ENCODE measurements around the gene SBF2.
"Not testable (repeated sequence)": the region's sequence is repeated elsewhere in the genome, so short reads cannot be mapped to it uniquely, and the experiment has no call there.

The SBF2 gene

DNA sequence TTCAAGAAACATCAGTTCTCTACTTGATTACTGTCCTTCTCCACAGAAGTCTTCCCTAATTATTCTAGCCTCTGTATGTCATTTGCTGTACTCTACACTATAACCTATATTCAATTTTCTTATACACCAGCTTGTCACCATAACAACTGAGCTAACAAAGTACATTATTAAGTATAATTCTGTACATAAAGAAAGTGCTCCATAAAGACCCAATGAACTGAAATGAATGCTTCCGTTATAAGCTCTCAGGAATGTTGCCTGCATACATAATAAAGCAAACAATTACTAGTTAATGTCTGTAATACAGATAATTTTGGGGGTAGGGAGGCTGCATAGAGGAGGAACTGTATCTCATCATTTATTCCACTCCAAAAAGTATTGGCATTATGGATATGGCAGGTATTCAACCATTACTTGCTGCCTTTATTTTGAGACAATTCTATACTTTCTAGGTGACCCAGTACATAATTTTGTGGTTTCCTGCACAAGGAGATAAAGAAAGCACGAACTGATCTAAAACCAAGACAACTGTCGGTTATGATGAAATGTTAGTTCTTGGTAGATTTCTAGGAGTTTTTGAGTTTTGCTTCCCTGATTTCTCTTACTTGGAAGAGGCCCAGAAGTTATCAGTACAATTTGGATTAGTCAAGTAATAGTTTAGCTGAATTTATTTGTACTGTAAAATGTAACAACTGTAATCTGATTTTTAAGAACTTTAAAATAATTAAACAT is 202.5 kb downstream of the SBF2 start:
- Histone ChIP-seq H3K79me1 (replicated peaks; ENCODE audit: low read length, poor library complexity, severe bottlenecking) (peaks cover 4% of the 10 kb centered on the region), H2AK5ac (ENCODE audit: low read length, severe bottlenecking) (no peak overlapping the region), H3K14ac (ENCODE audit: low read length in 2 of 2) (no peak overlapping the region), H3K4me2 (ENCODE audit: low read length, poor library complexity, severe bottlenecking) (no peak overlapping the region), H2BK15ac (ENCODE audit: low read depth, poor library complexity, severe bottlenecking) (no peak overlapping the region), H3K4me1 (ENCODE audit: control insufficient read depth, insufficient read depth, low read depth, low read length) (peaks cover 1% of the 10 kb centered on the region), H3K27ac (ENCODE audit: low read length, poor library complexity, severe bottlenecking) (no peak overlapping the region), H2BK120ac (ENCODE audit: low read depth, low read length) (no peak overlapping the region), H2BK5ac (ENCODE audit: low read depth, low read length, poor library complexity, severe bottlenecking) (no peak overlapping the region), H3K18ac (ENCODE audit: low read depth in 1 of 2, low read length in 2 of 2) (no peak overlapping the region), H3K9me3 (ENCODE audit: control insufficient read depth, low read length) (no peaks in the 10 kb centered on the region), H3K4me3 (ENCODE audit: insufficient read depth in 1 of 2, low read depth in 1 of 2, low read length in 2 of 2) (no peak overlapping the region), H3K9ac (ENCODE audit: low read length) (no peak overlapping the region), H4K8ac (ENCODE audit: low read length) (no peak overlapping the region), H3K36me3 (ENCODE audit: control insufficient read depth in 1 of 2, insufficient read depth in 2 of 2, low read depth in 1 of 2, low read length in 2 of 2) (no peaks in the 10 kb centered on the region), H3K27me3 (ENCODE audit: control insufficient read depth in 1 of 2, insufficient read depth in 1 of 2, low read length in 2 of 2) (no peaks in the 10 kb centered on the region), H4K91ac (ENCODE audit: low read length) (no peak overlapping the region), H2AFZ (ENCODE audit: low read depth, low read length) (no peak overlapping the region), H2BK12ac (ENCODE audit: low read length in 2 of 2) (no peak overlapping the region), H3K4ac (ENCODE audit: low read depth in 1 of 2, low read length in 2 of 2) (no peak overlapping the region), H3K23ac (ENCODE audit: low read length in 2 of 2) (no peak overlapping the region)
- 69% methylated on average over 2 of the region's 3 CpGs for WGBS
- no peak for DNase-seq

DNA sequence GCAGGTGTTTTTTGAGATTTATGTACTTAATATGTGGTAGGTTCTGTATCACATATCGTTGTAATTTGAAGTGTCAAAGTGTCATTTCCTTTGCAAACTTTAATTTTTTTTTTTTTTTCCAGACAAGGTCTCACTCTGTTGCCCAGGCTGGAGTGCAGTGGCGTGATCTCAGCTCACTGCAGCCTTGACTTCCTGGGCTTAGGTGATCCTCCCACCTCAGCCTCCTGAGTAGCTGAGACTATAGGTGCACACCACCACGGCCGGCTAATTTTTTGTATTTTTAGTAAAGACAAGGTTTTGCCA is 206.1 kb downstream of the SBF2 start:
- H3K9me3 ChIP-seq (ENCODE audit: control insufficient read depth, low read length): peaks cover 12% of the 10 kb centered on the region
- not testable (repeated sequence) for H2BK15ac ChIP-seq (ENCODE audit: low read depth, poor library complexity, severe bottlenecking); H2AK5ac ChIP-seq (ENCODE audit: low read length, severe bottlenecking); H3K4me1 ChIP-seq (ENCODE audit: control insufficient read depth, insufficient read depth, low read depth, low read length); H4K8ac ChIP-seq (ENCODE audit: low read length); DNase-seq; H2BK12ac ChIP-seq (ENCODE audit: low read length in 2 of 2); H3K27ac ChIP-seq (ENCODE audit: low read length, poor library complexity, severe bottlenecking); H2AFZ ChIP-seq (ENCODE audit: low read depth, low read length); H3K36me3 ChIP-seq (ENCODE audit: control insufficient read depth in 1 of 2, insufficient read depth in 2 of 2, low read depth in 1 of 2, low read length in 2 of 2); H4K91ac ChIP-seq (ENCODE audit: low read length); H2BK5ac ChIP-seq (ENCODE audit: low read depth, low read length, poor library complexity, severe bottlenecking); H3K14ac ChIP-seq (ENCODE audit: low read length in 2 of 2); H3K23ac ChIP-seq (ENCODE audit: low read length in 2 of 2); H3K4ac ChIP-seq (ENCODE audit: low read depth in 1 of 2, low read length in 2 of 2); H3K4me2 ChIP-seq (ENCODE audit: low read length, poor library complexity, severe bottlenecking); H3K18ac ChIP-seq (ENCODE audit: low read depth in 1 of 2, low read length in 2 of 2); H3K27me3 ChIP-seq (ENCODE audit: control insufficient read depth in 1 of 2, insufficient read depth in 1 of 2, low read length in 2 of 2); H3K79me1 ChIP-seq (replicated peaks; ENCODE audit: low read length, poor library complexity, severe bottlenecking); H3K9ac ChIP-seq (ENCODE audit: low read length); H3K4me3 ChIP-seq (ENCODE audit: insufficient read depth in 1 of 2, low read depth in 1 of 2, low read length in 2 of 2)
- peak overlapping the region; percentile 92 for H2BK120ac ChIP-seq (ENCODE audit: low read depth, low read length)
- WGBS: 74% methylated on average over 4 of the region's 4 CpGs

GRCh38 chr11:10087186-10087922 is 206.7 kb downstream of the SBF2 start:
- Histone ChIP-seq H2BK120ac (ENCODE audit: low read depth, low read length) (no peak overlapping the region), H3K9me3 (ENCODE audit: control insufficient read depth, low read length) (peaks cover 16% of the 10 kb centered on the region), H4K91ac (ENCODE audit: low read length) (no peak overlapping the region), H3K79me1 (replicated peaks; ENCODE audit: low read length, poor library complexity, severe bottlenecking) (peaks cover 6% of the 10 kb centered on the region), H3K4me1 (ENCODE audit: control insufficient read depth, insufficient read depth, low read depth, low read length) (no peaks in the 10 kb centered on the region), H2BK15ac (ENCODE audit: low read depth, poor library complexity, severe bottlenecking) (no peak overlapping the region), H3K4me2 (ENCODE audit: low read length, poor library complexity, severe bottlenecking) (no peak overlapping the region), H2AFZ (ENCODE audit: low read depth, low read length) (no peak overlapping the region), H3K23ac (ENCODE audit: low read length in 2 of 2) (no peak overlapping the region), H3K27ac (ENCODE audit: low read length, poor library complexity, severe bottlenecking) (no peak overlapping the region), H3K36me3 (ENCODE audit: control insufficient read depth in 1 of 2, insufficient read depth in 2 of 2, low read depth in 1 of 2, low read length in 2 of 2) (no peaks in the 10 kb centered on the region), H2BK12ac (ENCODE audit: low read length in 2 of 2) (no peak overlapping the region), H3K18ac (ENCODE audit: low read depth in 1 of 2, low read length in 2 of 2) (no peak overlapping the region), H3K27me3 (ENCODE audit: control insufficient read depth in 1 of 2, insufficient read depth in 1 of 2, low read length in 2 of 2) (no peaks in the 10 kb centered on the region), H2BK5ac (ENCODE audit: low read depth, low read length, poor library complexity, severe bottlenecking) (no peak overlapping the region), H3K4me3 (ENCODE audit: insufficient read depth in 1 of 2, low read depth in 1 of 2, low read length in 2 of 2) (no peak overlapping the region), H3K4ac (ENCODE audit: low read depth in 1 of 2, low read length in 2 of 2) (no peak overlapping the region), H3K9ac (ENCODE audit: low read length) (no peak overlapping the region), H2AK5ac (ENCODE audit: low read length, severe bottlenecking) (no peak overlapping the region), H4K8ac (ENCODE audit: low read length) (no peak overlapping the region), H3K14ac (ENCODE audit: low read length in 2 of 2) (no peak overlapping the region)
- WGBS: no CpG with 5 or more reads among the region's 1 CpG
- DNase-seq: peak; percentile 72

DNA sequence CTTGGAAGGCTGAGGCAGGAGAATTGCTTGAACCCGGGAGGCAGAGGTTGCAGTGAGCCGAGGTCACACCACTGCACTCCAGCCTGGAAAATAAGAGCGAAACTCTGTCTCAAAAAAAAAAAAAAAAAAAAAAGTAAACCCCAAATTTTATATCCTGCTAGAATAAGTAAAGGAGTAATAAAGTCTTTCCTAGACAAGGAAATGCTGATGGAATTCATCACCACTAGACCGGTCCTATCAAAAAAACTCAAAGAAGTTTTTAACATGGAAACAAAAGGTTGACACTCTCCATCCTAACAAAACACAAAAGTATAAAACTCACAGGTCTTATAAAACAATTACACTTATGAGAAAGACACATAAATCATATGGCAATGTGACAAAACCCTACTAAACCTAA is 213.9 kb downstream of the SBF2 start:
- Histone ChIP-seq H3K23ac (ENCODE audit: low read length in 2 of 2) (no peak overlapping the region), H3K9me3 (ENCODE audit: control insufficient read depth, low read length) (peaks cover 52% of the 10 kb centered on the region), H2BK5ac (ENCODE audit: low read depth, low read length, poor library complexity, severe bottlenecking) (no peak overlapping the region), H2BK120ac (ENCODE audit: low read depth, low read length) (no peak overlapping the region), H3K14ac (ENCODE audit: low read length in 2 of 2) (no peak overlapping the region), H3K18ac (ENCODE audit: low read depth in 1 of 2, low read length in 2 of 2) (no peak overlapping the region), H3K27ac (ENCODE audit: low read length, poor library complexity, severe bottlenecking) (no peak overlapping the region), H2BK15ac (ENCODE audit: low read depth, poor library complexity, severe bottlenecking) (no peak overlapping the region), H3K79me1 (replicated peaks; ENCODE audit: low read length, poor library complexity, severe bottlenecking) (peaks cover 20% of the 10 kb centered on the region), H3K4me3 (ENCODE audit: insufficient read depth in 1 of 2, low read depth in 1 of 2, low read length in 2 of 2) (no peak overlapping the region), H3K9ac (ENCODE audit: low read length) (no peak overlapping the region), H4K91ac (ENCODE audit: low read length) (no peak overlapping the region), H2AFZ (ENCODE audit: low read depth, low read length) (no peak overlapping the region), H2BK12ac (ENCODE audit: low read length in 2 of 2) (no peak overlapping the region), H3K4me1 (ENCODE audit: control insufficient read depth, insufficient read depth, low read depth, low read length) (no peaks in the 10 kb centered on the region), H3K4ac (ENCODE audit: low read depth in 1 of 2, low read length in 2 of 2) (no peak overlapping the region), H3K27me3 (ENCODE audit: control insufficient read depth in 1 of 2, insufficient read depth in 1 of 2, low read length in 2 of 2) (no peaks in the 10 kb centered on the region), H4K8ac (ENCODE audit: low read length) (no peak overlapping the region), H3K36me3 (ENCODE audit: control insufficient read depth in 1 of 2, insufficient read depth in 2 of 2, low read depth in 1 of 2, low read length in 2 of 2) (peaks cover 0 to 4% of the 10 kb centered on the region in 2 experiments), H3K4me2 (ENCODE audit: low read length, poor library complexity, severe bottlenecking) (no peak overlapping the region), H2AK5ac (ENCODE audit: low read length, severe bottlenecking) (no peak overlapping the region)
- DNase-seq: no peak
- WGBS: 93% methylated on average over 1 of the region's 4 CpGs

All from mesenchymal stem cell (in vitro differentiated cells and primary cell).